NCI-H146 treated with DMSO at 0.1 percent for 48 hours (cell line): Measurements from ENCODE around the gene RNF130.

ENCODE experiments used
- DNase-seq: peaks from one replicate; lab custom pipeline; 2025; ENCODE audit not compliant: unreplicated experiment; lab: John Stamatoyannopoulos, UW

The RNF130 gene

DNA sequence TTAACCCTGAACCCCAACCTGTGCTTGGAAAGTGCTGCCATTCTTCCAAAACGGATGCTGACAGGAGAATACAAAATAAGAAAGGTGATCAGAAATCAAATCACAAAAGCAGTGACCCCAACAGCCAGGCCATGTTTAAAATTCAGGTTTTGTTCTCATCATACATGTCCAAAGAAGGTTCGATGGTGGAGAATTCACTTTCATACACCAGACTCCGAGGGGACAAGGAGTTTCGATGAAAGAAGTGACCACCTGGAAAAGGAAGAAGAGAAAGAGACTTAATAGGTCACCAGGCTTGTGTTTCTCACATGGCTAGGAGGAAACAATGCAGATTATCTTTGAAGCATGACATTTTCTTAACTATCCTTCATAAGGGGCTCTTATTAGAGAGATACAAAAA is 151.4 kb downstream of the RNF130 start:
- DNase-seq: no peak

DNA sequence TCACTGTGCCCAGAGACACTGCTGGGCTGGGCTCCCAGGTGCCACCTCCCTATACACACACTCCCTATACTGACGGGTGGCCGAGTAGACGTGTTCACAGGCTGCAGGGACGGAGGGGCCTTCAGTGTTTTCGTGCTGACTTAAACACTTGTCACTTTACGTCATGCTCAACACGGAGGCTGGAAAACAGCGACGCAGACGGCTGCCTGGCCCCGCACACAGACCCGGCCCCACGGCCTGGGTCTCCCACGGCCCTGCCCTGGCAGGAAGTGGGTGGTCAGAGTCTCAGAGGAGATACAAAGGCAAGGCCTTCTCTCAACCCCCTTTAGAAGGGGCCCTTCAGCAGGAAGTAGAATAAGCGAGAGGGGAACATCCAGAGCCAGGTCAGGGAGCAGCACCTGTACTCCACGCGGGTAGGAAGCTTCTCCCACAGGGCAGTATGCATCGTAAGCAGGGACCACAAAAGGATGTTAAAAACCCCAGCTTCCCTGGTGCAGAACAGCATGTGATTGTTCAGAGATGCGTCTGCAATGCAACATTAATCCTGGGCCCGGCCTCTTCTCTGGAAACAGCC is 152.0 kb downstream of the RNF130 start:
- DNase-seq: no peak

DNA sequence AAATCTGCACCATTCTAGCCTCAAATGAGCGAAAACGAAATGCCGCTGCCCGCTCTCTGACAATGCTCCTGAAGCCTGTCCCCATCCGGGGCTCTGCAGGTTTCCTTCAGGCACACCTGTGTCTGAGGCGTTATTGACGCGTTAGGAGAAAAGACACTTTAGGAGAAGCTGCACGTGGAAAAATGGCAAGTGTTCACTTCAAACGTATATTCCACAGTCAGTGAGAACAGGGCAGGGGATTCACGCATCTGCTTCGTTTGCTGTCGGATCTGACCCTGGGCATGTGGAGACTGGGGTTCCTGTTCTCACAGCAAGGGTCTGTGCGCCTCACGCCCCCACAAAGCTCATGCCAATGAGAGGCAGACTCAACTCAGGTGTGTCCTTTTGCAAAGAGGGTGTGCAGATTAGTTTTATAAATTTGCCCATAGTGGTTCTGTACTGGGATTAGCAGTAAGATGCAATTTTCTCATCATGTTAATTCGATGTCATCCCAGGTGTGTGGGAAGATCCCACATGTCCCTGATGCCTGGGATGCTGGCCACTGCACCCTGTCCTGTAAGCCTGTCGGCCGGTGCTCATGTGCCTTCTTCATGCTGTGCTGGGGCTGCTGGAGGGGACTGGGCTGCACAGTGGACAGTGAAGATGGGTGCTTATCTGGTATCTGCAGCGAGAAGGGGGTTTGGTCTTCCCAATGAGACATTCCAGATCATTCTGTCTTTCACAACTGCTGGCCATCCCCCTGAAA is 152.6 kb downstream of the RNF130 start:
- no peak for DNase-seq

DNA sequence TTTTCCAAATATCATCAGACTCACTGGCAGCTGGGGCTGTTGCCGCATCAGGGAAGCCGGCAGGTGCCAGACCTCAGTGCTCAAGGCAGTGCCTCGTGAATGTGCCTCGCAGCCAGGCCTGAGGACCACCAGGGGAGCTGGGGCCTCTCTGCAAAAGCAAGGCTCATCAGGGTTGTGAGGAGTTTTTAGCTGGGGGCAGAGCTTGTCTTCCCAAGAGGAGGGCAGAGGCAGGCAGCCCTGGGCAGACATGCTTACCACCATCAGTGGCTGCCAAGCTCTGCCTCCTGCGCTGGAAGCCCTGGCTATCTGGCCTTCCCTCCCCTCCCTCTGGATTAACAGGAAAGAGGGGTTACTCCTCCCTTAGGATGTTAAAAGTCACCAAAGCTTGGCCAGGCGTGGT is 155.0 kb downstream of the RNF130 start:
- DNase-seq: no peak

DNA sequence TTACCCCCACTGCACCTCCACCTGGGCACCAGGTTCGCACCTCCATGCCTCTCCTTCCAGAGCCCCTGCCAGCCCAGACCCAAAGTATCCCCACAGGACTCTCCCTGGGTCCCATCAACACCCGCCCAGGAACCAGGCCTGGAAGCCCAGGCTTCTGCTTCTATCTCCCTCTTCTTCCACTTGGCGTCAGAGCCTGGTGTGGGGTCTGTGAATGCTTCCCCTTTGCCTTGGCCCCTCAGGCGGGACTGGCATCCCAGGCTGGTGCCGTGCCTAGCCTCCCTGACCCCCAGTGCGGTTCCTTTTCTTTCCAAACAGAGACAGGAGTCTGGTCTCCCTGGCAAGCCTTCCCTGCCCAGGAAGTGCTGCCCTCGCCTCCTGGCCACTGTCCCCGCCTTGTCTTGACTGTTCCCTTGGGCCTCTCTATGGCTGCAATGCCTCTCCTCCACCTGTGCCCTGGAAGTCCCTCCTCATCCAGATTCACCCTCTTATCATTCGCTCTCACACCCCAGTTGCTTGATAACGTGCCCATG is 156.1 kb downstream of the RNF130 start:
- no peak for DNase-seq

DNA sequence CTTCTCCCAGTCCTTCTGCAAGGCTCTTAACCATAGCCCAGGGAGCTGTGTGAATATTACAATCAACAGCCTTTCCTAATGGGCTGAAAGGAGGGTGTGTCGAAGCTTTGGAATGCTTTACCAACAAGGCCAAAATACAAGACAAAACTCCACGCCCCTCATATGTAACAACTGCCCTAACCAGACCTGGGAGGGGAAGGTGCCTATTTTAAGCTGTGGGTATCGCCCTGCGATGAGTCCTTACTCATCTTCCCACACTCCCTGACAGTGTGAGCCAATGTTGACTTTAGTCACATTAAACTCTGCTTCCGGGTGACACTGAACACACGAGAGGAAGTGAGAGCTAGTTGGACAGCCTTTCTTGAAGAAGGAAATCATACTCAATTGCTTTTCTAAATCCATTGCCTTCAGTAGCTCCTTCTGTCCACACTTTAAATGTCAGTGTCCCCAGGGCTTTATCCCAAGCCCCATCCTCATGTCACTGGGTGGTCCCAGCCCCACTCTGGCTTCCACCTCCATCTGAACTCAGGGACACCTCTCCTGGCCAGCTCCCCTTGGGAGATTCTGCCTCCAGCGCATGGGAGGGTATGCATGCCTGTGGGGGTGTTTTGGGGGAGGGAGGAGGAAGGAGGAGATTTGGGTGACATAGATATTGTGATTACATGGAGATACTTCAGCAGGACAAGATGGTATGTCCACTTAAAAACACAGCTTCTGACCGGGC is 157.4 kb downstream of the RNF130 start:
- DNase-seq: no peak

DNA sequence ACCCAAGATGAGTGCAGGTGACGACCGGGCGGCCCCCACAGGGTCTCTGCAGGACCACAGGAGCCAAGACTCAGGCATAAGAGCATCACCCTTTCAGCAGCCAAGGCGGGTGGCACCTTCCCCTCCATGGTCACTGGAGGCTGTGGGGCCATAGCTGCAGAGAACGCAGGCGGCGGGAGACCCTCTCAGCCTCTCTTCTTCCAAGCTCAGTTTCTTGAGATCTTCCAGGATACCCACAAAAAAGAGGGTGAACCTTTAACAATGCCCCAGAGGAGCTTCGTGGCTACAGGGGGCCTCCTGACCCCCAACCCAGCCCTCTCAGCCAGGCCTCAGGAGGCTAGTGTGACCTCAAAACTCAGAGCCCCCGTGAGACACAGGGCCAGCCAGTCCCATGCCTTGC is 158.1 kb downstream of the RNF130 start:
- no peak for DNase-seq

DNA sequence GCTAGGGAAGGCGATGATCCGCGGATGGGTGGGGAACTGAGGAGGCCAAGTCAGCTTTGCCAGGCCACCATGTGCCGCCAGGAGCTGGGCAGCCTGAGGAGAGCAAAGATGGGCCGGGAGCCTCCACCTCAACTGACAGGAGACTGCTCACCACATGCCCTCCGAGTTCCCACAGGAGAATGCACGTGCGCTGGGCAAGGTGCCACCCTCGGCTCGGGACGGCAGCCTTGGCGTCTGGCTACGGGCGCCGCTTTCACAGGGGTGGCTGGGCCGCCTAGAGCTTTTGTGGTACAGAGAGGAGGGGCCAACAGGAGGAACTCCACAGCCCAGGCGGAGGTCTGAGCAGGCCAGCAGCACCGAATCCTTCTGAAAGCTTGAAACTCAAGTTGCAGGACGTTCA is 158.6 kb downstream of the RNF130 start:
- DNase-seq: no peak

DNA sequence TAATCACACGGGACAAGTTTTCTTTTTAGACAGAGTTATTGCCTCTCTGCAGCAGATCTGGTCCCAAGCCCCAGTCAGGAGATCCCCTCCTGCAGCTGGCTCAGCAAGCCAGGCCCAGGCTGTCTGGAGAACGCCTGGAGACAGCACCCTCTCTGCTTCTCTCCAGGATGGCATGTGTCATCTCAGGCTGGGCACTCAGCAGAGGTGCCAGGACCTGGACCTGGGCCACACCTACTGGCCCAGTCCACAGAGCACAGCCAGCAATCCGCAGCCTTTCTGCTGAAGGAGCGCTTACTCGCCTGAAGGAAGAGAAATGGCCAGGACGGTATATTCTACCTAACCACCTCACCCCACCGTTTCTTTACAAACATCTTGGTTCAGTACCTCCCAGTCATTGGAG is 159.2 kb downstream of the RNF130 start:
- no peak for DNase-seq

DNA sequence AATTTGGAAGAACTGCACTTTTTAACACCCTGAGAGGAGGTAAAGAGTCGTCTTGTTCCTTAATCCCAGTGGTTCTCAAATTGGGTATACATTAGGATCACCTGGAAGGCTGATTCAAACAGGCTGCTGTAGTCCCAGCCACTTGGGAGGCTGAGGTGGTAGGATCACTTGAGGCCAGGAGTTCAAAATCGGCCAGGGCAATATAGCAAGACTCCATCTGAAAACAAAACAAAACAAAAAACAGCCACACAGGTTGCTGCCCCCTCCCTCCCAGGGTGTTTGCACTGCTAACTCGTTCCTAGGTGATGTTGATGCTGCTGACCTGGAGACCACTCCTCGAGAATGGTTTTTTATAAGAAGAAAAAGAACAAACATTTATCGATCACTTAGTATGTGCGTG is 162.3 kb downstream of the RNF130 start:
- DNase-seq: no peak

DNA sequence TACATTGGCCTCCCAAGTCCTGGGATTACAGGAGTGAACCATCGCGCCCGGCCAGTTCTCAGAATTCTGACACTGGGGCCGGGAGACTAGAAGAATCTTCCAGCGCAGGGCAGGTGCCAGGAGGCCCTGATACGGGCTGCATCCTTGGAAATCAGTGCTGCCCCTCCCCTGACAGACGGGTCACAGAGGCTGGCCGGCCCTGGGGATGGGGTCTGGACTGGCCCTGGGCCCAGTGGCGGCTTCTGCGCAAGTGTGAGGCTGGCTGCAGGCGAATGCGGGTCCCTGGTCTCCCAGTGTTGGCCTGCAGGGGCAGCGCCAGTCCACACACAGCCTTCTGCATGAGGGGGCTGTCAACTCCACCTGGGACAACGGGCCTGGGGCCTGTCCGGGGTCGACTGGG is 163.0 kb downstream of the RNF130 start:
- no peak for DNase-seq

DNA sequence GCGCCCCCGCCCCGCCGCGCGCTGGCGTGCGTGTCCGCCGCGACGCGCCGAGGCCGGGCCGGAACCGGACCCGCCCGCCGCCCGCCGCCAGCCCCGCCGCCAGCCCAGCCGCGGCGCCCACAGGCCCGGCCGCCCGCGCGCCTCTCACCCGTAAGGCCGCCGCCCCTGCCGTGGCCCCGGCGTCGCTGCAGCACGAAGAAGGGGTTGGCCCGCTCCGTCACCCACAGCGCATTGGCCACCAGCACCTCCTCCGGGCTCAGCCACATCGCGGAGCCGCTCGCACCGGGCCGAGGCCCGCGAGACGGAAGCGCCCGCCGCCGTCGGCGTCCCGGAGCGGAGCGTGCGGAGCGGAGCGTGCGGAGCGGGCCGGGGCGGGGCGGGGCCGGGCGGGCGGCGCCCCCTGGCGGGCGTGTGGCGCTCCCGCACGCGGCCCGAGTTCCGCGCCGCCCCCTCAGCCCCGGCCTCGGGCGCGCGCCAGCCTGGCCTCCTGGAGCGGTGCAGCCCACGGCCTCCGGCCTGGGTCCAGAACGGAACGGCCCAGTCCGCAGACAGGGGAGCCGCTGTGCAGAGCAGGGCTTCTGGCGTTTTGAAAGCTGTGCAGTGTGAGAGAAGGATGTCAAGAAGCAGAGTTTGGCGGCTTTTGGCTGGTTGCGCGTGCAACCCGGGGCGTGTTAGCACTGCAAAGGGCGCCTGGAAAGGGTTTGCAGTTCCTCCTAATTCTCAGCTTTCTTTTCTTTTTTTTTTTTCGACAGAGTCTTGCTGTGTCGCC is 163.8 kb downstream of the RNF130 start, which contains the start of gene TBC1D9B:
Gene TBC1D9B, minus strand, starts transcription at position 342 of the 769 bp plus-strand sequence. Its CDS starts 76 bp downstream, at position 266.
- DNase-seq: no peak

DNA sequence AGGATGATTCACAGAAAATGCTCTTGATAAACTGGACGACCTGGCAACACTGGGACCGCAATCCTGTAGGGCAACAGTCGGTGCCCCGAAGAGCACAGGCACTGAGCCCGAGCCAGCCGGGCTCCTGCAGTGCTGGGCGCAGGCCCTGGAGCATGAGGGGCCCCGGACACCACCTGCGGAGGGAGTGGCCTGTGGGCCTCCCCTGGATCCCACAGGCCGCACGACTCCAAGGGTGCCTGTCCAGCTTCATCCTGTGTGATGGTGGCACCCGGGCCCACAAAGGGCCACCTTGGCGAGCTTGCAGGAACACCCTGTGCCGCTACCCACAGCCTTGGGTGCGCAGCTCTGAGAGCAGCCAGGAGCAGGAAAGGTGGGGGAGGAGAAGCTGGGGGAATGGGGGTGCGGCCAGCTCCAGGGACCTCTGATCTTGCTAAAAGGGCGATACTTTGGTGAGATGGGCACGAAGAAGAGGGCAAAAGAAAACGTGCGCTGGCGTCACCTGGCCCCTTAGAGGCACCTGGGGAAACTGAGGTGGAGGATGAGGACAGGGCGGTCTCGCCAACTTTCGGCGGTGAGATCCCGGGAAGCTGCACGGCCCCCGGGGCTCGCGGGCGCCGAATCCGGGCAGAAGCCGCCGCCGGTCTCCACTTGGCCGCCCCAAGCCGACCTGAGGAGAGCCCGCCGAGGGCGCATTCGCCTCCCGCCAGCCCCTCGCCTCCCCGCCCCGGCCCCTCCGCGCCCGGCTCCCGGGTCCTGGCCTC is 164.6 kb downstream of the RNF130 start:
- DNase-seq: no peak

DNA sequence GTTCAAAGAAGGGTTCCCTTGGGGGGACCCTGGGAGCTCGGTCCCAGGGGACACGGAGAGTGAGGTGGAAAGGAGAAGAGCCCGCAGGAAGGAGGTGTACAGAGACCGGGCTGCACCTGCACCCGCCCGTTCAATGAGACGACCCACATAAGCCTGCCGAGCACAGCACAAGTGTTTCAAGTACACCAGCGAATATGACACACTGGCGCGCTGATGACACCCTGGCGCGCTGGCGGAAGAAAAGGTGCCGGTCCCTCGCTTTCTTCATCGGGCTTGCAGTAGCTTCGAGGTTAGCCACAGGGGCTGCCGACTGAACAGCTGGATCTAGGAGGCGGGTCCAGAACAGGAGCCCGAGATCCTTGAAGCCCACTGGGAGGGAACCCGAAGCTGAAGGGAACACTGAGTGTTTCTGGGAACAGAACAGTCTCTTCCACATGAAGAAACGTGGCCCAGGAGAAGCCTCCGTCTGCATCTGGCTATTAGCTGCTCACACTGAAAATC is 165.2 kb downstream of the RNF130 start:
- DNase-seq: no peak

DNA sequence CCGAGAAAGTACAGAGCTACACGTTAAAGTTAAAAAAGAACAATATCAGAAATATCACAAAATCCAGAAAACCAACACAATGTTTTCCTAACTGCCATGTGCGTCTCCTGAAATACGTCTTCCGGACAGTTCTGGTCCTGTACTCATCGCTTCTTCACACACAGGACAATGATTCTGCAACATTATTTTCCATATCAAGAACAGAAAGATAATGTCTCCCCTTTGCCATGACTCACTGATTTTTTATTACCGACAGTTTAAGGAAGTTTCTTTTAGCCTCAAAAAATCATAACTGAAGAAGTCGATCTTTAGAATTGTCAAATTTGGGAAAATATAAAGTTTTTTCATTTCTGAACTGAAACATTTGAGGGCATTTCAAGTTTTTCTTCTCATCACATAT is 166.4 kb downstream of the RNF130 start:
- no peak for DNase-seq
